ENCODE results near the gene LMBR1L. TPM values are rescaled to one million over a fixed set of nuclear protein-coding genes. Genes with fewer than 3 reads are reported as not detected.

Gene LMBR1L
- total and polyA plus RNA-seq, 11 donors = 10.4 to 43.5 (median 26.6) TPM

DNA sequence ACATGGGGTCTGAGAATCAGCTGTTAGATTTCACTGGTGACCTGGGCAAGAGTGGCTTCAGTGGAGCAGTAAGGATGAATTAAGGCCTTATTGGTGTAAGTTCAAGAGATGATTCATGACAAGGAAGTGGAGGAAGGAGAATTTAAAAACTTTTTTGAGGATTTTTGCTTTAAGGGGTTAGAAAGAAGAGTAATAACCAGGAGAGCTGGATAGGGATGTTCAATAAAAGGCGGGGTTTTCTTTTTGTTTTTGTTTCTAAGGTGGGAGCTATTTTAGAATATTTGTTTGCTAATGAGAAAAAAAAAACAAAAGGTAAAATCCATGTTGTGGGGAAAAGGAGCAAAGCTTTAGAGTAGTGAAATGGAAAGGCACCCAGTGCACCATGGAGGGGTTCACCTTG, 35.8 kb upstream of the LMBR1L start:
- no peaks in the 10 kb centered on the region for H3K27me3 ChIP-seq
- no peaks in the 10 kb centered on the region for H3K36me3 ChIP-seq
- no peaks in the 10 kb centered on the region for H3K4me1 ChIP-seq
- no peak for ATAC-seq
- 97 to 100% (median 99%) methylated on average over 1 of the region's 1 CpG for WGBS, 4 donors
- no peak overlapping the region for H3K4me3 ChIP-seq
- intact Hi-C loops (cut with DNase I) = no loop called here
- H3K9me3 ChIP-seq = no peaks in the 10 kb centered on the region
- DNase-seq = no peak
- TF ChIP-seq, protein P1, sequence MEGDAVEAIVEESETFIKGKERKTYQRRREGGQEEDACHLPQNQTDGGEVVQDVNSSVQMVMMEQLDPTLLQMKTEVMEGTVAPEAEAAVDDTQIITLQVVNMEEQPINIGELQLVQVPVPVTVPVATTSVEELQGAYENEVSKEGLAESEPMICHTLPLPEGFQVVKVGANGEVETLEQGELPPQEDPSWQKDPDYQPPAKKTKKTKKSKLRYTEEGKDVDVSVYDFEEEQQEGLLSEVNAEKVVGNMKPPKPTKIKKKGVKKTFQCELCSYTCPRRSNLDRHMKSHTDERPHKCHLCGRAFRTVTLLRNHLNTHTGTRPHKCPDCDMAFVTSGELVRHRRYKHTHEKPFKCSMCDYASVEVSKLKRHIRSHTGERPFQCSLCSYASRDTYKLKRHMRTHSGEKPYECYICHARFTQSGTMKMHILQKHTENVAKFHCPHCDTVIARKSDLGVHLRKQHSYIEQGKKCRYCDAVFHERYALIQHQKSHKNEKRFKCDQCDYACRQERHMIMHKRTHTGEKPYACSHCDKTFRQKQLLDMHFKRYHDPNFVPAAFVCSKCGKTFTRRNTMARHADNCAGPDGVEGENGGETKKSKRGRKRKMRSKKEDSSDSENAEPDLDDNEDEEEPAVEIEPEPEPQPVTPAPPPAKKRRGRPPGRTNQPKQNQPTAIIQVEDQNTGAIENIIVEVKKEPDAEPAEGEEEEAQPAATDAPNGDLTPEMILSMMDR (IDR thresholded peaks at IDR 0.05) = no peak
- no peak for TF ChIP-seq POLR2A (IDR thresholded peaks at IDR 0.05)
- H3K27ac ChIP-seq = no peak overlapping the region

DNA sequence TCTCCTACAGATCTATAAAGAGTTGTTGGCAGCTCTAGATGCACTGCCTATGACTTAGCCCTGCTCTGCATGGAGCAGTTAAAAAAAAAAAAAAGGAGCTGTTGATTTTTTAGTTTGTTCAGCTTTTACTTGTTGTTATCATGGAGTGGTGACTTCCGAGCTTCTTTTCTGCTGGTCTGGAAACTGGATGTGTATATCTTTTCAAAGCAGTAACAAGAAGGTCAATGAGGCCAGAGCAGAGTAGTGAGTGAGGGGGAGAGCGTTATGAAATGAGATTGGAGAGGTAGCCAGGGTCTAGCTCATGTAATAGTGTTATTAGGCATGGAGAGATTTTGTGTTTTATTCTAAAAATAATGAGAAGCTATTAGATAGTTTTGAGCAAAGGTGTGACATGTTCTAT, 33.7 kb upstream of the LMBR1L start:
- no peak for TF ChIP-seq POLR2A (IDR thresholded peaks at IDR 0.05)
- TF ChIP-seq, protein P1 (IDR thresholded peaks at IDR 0.05) = no peak
- Histone ChIP-seq H3K9me3 (no peaks in the 10 kb centered on the region), H3K27ac (no peak overlapping the region), H3K27me3 (no peaks in the 10 kb centered on the region), H3K4me1 (no peaks in the 10 kb centered on the region), H3K36me3 (no peaks in the 10 kb centered on the region), H3K4me3 (no peak overlapping the region)
- intact Hi-C loops (cut with DNase I) = no loop called here
- ATAC-seq (no peak), DNase-seq (no peak)
- 70 to 85% (median 77%) methylated on average over 2 of the region's 2 CpGs for WGBS, 4 donors

DNA sequence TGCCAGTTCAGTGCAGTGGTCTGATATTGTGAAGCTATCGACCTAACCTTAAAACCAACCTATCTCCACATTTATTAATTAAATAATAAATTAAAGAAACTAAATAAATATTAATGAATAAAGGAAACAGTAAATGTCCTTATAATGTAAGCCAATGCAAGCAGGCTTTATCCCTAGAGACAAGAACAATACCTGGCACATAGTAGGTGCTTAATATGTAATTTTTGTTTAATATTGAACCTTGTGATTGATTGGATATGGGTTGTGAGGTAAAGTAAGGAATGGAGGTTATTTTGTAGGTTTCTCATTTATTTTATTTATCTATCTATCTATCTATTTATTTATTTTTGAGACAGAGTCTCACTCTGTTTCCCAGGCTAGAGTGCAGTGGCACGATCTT, 28.4 kb upstream of the LMBR1L start:
- H3K9me3 ChIP-seq = no peaks in the 10 kb centered on the region
- 91 to 95% (median 93%) methylated on average over 2 of the region's 2 CpGs for WGBS, 4 donors

DNA sequence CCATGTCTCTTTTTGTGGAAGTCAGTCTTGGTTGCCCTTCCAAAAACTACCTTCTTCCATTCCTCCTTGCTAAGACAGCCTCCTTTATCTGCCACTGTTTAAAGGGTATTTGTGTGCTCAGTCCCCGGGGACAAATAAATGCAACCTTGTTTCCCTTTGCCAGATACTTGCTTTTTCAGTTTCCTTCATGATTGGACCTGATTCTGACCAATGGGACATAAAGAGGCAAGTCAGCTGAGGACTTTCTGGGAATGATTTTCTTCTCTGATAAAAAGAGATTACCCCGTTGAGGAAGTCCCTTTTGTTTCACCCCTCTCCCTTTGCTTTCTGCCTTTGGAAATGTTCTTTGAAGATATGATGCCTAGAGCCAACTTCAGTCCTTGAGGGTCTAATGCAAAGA, 27.9 kb upstream of the LMBR1L start:
- Histone ChIP-seq H3K27ac (no peak overlapping the region), H3K36me3 (no peaks in the 10 kb centered on the region), H3K9me3 (no peaks in the 10 kb centered on the region), H3K4me1 (peaks cover 0 to 4% (median 0%) of the 10 kb centered on the region in 12 donors), H3K27me3 (no peaks in the 10 kb centered on the region), H3K4me3 (no peak overlapping the region)
- no peak for TF ChIP-seq POLR2A (IDR thresholded peaks at IDR 0.05)
- TF ChIP-seq, protein P1 (IDR thresholded peaks at IDR 0.05) = no peak
- 45 to 56% (median 50%) methylated on average over 2 of the region's 2 CpGs for WGBS, 4 donors
- intact Hi-C loops (cut with DNase I) = loop anchor here in 2 of 10 donors (5.0 kb wide), 2 partner anchors 39 to 44 kb away; no protein-coding TSS in a partner anchor
- ATAC-seq = no peak
- DNase-seq = no peak

More for the DNA sequence above, 28.4 kb upstream of the LMBR1L start:
- intact Hi-C loops (cut with DNase I) = loop anchor here in 2 of 10 donors (5.0 kb wide), 2 partner anchors 38 to 43 kb away; no protein-coding TSS in a partner anchor
- Histone ChIP-seq H3K4me3 (no peak overlapping the region), H3K27ac (no peak overlapping the region), H3K27me3 (no peaks in the 10 kb centered on the region), H3K36me3 (no peaks in the 10 kb centered on the region), H3K4me1 (no peaks in the 10 kb centered on the region)
- ATAC-seq (no peak), DNase-seq (no peak)
- TF ChIP-seq, protein P1 (IDR thresholded peaks at IDR 0.05) = no peak
- no peak for TF ChIP-seq POLR2A (IDR thresholded peaks at IDR 0.05)
